Suprapubic skin (tissue), 4 donors: Measurements from ENCODE around the gene SYT2. TPM values are rescaled to one million over a fixed set of nuclear protein-coding genes. Genes with fewer than 3 reads are reported as not detected.
"Not testable (repeated sequence)": the region's sequence is repeated elsewhere in the genome, so short reads cannot be mapped to it uniquely, and the experiment has no call there.

ENCODE experiments used
- DNase-seq, 2 donors: peaks; one replicate each; pipeline ENCODE4 v3.0.0-alpha.2; 2019; ENCODE audit warnings: low spot score in 2 of 2
- H3K27ac ChIP-seq: fragments of 200-600 bp; sonication (generic); one replicate; pipeline ENCODE4 v1.5.1; 2019
- H3K27me3 ChIP-seq: fragments of 200-600 bp; sonication (generic); one replicate; pipeline ENCODE4 v1.5.1; 2019
- H3K36me3 ChIP-seq: fragments of 200-600 bp; sonication (generic); one replicate; pipeline ENCODE4 v1.5.1; 2019
- H3K4me1 ChIP-seq: fragments of 200-600 bp; sonication (generic); one replicate; pipeline ENCODE4 v1.5.1; 2019
- H3K4me3 ChIP-seq: fragments of 200-600 bp; sonication (generic); one replicate; pipeline ENCODE4 v1.5.1; 2019; ENCODE audit warnings: mild to moderate bottlenecking
- H3K9me3 ChIP-seq: fragments of 200-600 bp; sonication (generic); one replicate; pipeline ENCODE4 v1.5.1; 2019
- CTCF ChIP-seq, 2 donors: fragments of 200-600 bp in 1 of 2; fragments of 450-650 bp in 1 of 2; sonication (generic) in 1 of 2; IDR thresholded peaks; one replicate each; pipeline ENCODE4 v1.5.1; 2016 to 2019; ENCODE audit warnings: antibody characterized with exemption in 2 of 2, mild to moderate bottlenecking in 1 of 2, moderate library complexity in 1 of 2
- EP300 ChIP-seq: sonication (generic); formaldehyde crosslinking; IDR thresholded peaks from one replicate; pipeline ENCODE4 v1.6.1; 2017; ENCODE audit warnings: antibody characterized with exemption
- POLR2A ChIP-seq, 2 donors: fragments of 450-650 bp; IDR thresholded peaks; one replicate each; pipeline ENCODE4 v1.6.1; 2017; ENCODE audit warnings: antibody characterized with exemption in 2 of 2, mild to moderate bottlenecking in 2 of 2, moderate library complexity in 2 of 2
- POLR2AphosphoS5 ChIP-seq, 3 donors: sonication (generic); formaldehyde crosslinking; IDR thresholded peaks; one replicate each; pipeline ENCODE4 v1.6.1; 2017; ENCODE audit warnings: antibody characterized with exemption in 3 of 3
- WGBS: methylation state at CpG from one replicate; pipeline ENCODE4 v1.1.5; 2018; 5-methylcytosine and 5-hydroxymethylcytosine counted together
- total RNA-seq, 4 donors: library from RNA; depleted of rRNA; stranded (reverse); fragments of >200 nt; gene quantifications; one replicate each; pipeline ENCODE4 v1.1.0, GENCODE V29; 2016

The SYT2 gene
- total RNA-seq, 4 donors from 2014 or later = 0.11 TPM; not detected in 3

GRCh38 chr1:202619505-202619904 is 90.7 kb downstream of the SYT2 start:
- no peaks in the 10 kb centered on the region for H3K36me3 ChIP-seq
- H3K9me3 ChIP-seq = no peaks in the 10 kb centered on the region
- DNase-seq = no peak
- no peaks in the 10 kb centered on the region for H3K27me3 ChIP-seq
- peaks cover 22% of the 10 kb centered on the region for H3K4me1 ChIP-seq
- H3K4me3 ChIP-seq = no peak overlapping the region
- no peak overlapping the region for H3K27ac ChIP-seq
- 83% methylated on average over 2 of the region's 2 CpGs for WGBS
- no peak for TF ChIP-seq CTCF (IDR thresholded peaks at IDR 0.05)
- no peak for TF ChIP-seq POLR2AphosphoS5 (IDR thresholded peaks at IDR 0.05)
- TF ChIP-seq POLR2A (IDR thresholded peaks at IDR 0.05) = no peak
- no peak for TF ChIP-seq EP300

GRCh38 chr1:202619012-202619411 is 91.2 kb downstream of the SYT2 start:
- peaks cover 22% of the 10 kb centered on the region for H3K4me1 ChIP-seq
- not testable (repeated sequence) for H3K27me3 ChIP-seq, H3K9me3 ChIP-seq, DNase-seq, H3K27ac ChIP-seq, H3K4me3 ChIP-seq, H3K36me3 ChIP-seq
- 42% methylated on average over 11 of the region's 11 CpGs for WGBS

GRCh38 chr1:202616355-202616915 is 93.8 kb downstream of the SYT2 start:
- TF ChIP-seq POLR2A (IDR thresholded peaks at IDR 0.05) = no peak
- TF ChIP-seq CTCF (IDR thresholded peaks at IDR 0.05) = no peak
- no peak for TF ChIP-seq POLR2AphosphoS5 (IDR thresholded peaks at IDR 0.05)
- TF ChIP-seq EP300 = no peak
- H3K4me1 ChIP-seq = peaks cover 22% of the 10 kb centered on the region
- H3K9me3 ChIP-seq = no peaks in the 10 kb centered on the region
- no peaks in the 10 kb centered on the region for H3K27me3 ChIP-seq
- no peak for DNase-seq
- 84% methylated on average over 13 of the region's 13 CpGs for WGBS
- no peaks in the 10 kb centered on the region for H3K36me3 ChIP-seq
- no peak overlapping the region for H3K4me3 ChIP-seq
- no peak overlapping the region for H3K27ac ChIP-seq

GRCh38 chr1:202615501-202616354 is 94.5 kb downstream of the SYT2 start:
- Histone ChIP-seq H3K9me3 (no peaks in the 10 kb centered on the region), H3K27me3 (no peaks in the 10 kb centered on the region), H3K27ac (no peak overlapping the region), H3K36me3 (no peaks in the 10 kb centered on the region), H3K4me1 (peaks cover 22% of the 10 kb centered on the region), H3K4me3 (no peak overlapping the region)
- 50% methylated on average over 11 of the region's 11 CpGs for WGBS
- TF ChIP-seq POLR2A (IDR thresholded peaks at IDR 0.05) (no peak), EP300 (no peak), POLR2AphosphoS5 (IDR thresholded peaks at IDR 0.05) (no peak), CTCF (IDR thresholded peaks at IDR 0.05) (no peak)
- DNase-seq = no peak

GRCh38 chr1:202615208-202615500 is 95.1 kb downstream of the SYT2 start:
- WGBS = 85% methylated on average over 1 of the region's 1 CpG
- H3K27ac ChIP-seq, H3K27me3 ChIP-seq, H3K4me3 ChIP-seq, H3K9me3 ChIP-seq, H3K36me3 ChIP-seq, DNase-seq: not testable (repeated sequence)
- peaks cover 22% of the 10 kb centered on the region for H3K4me1 ChIP-seq

GRCh38 chr1:202614363-202615207 is 95.7 kb downstream of the SYT2 start:
- H3K4me1 ChIP-seq = peaks cover 22% of the 10 kb centered on the region
- H3K27me3 ChIP-seq, H3K9me3 ChIP-seq, H3K4me3 ChIP-seq, H3K27ac ChIP-seq, DNase-seq, H3K36me3 ChIP-seq: not testable (repeated sequence)
- WGBS = 78% methylated on average over 11 of the region's 11 CpGs
